Adrenal gland (tissue), 12 donors: ENCODE data around the gene KCNA2. TPM values are rescaled to one million over a fixed set of nuclear protein-coding genes. Genes with fewer than 3 reads are reported as not detected.

Experiments
- DNase-seq, 7 donors: peaks; one replicate each; pipeline ENCODE4 v3.0.0-alpha.2; 2019 to 2020
- H3K27ac ChIP-seq, 5 donors: fragments of 200-600 bp; sonication (generic) in 4 of 5; 1 replicate in 3 of 5; 2 replicates in 2 of 5; pipeline versions ENCODE4 v1.5.1 to v1.8.0; 2016 to 2020; ENCODE audit warnings: mild to moderate bottlenecking in 1 of 5
- H3K27me3 ChIP-seq: fragments of 200-600 bp; 2 replicates; pipeline ENCODE4 v1.8.0; 2021
- H3K36me3 ChIP-seq, 2 donors: fragments of 200-600 bp; replicated peaks in 1 of 2; 1 replicate in 1 of 2; 2 replicates in 1 of 2; pipeline versions ENCODE4 v1.5.1 to v1.8.0; 2018 to 2022
- H3K4me1 ChIP-seq, 2 donors: fragments of 200-600 bp; replicated peaks in 1 of 2; 1 replicate in 1 of 2; 2 replicates in 1 of 2; pipeline versions ENCODE4 v1.5.1 to v1.8.0; 2018 to 2021
- H3K4me3 ChIP-seq, 4 donors: fragments of 200-600 bp; sonication (generic) in 3 of 4; one replicate each; pipeline ENCODE4 v1.5.1; 2016 to 2018
- H3K9me3 ChIP-seq, 3 donors: fragments of 200-600 bp; sonication (generic) in 1 of 3; replicated peaks in 1 of 3; 1 replicate in 2 of 3; 2 replicates in 1 of 3; pipeline versions ENCODE4 v1.5.1 to v1.8.0; 2016 to 2021
- POLR2A ChIP-seq, 2 donors: fragments of 450-650 bp; IDR thresholded peaks; one replicate each; pipeline ENCODE4 v1.6.1; 2017; ENCODE audit warnings: antibody characterized with exemption in 2 of 2, mild to moderate bottlenecking in 2 of 2, moderate library complexity in 1 of 2
- WGBS, 4 donors: extraction: QIAGEN DNeasy Blood & Tissue Kit in 2 of 4; methylation state at CpG; one replicate each; pipeline versions ENCODE4 v1.1.5 to v1.1.7; 2013 to 2017; 5-methylcytosine and 5-hydroxymethylcytosine counted together
- intact Hi-C, 2 donors: fragments of 100-400 bp; cut with DNase I; formaldehyde crosslinking; loops; one replicate each; pipeline versions ENCODE4 v1.14.1 to v1.15.0; 2022 to 2023
- polyA plus RNA-seq, 3 donors: library from polyadenylated mRNA; stranded (reverse); fragments of 200-250 nt in 2 of 3; fragments of 350-450 nt in 1 of 3; fragmentation: Illumina TruSeq in 1 of 3; extraction: RNeasy Lipid Tissue Mini Kit (QIAGEN cat#74804) in 1 of 3; gene quantifications; one replicate each; pipeline ENCODE4 v1.2.3, GENCODE V29; 2013 to 2014
- total RNA-seq, 9 donors: library from RNA; depleted of rRNA in 4 of 9; stranded (reverse); fragments of >200 nt in 4 of 9; fragments of 120-200 nt in 1 of 9; fragmentation: NEBNext Ultra II Directional in 1 of 9; extraction: Animal tissue kit (Norgen Biotek cat#: 25700) in 1 of 9; gene quantifications; one replicate each; pipeline versions ENCODE4 v1.1.0 to v1.2.4, GENCODE V29; 2013 to 2023
- TF ChIP-seq, protein P1 (sequence below), 6 experiments: fragments of 450-650 bp in 4 of 6; fragments of 200-600 bp in 2 of 6; sonication (generic) in 1 of 6; IDR thresholded peaks; 1 replicate in 5 of 6; 2 replicates in 1 of 6; pipeline versions ENCODE4 v1.5.1 to v1.8.0; 2016 to 2021; ENCODE audit warnings: antibody characterized with exemption in 6 of 6, mild to moderate bottlenecking in 2 of 6, moderate library complexity in 1 of 6
- donor health status: healthy with polysubstance abuse.
- donor health status: Bipolar disorder and iron deficiency.
- donor health status: DM: yes; HTN: yes; CAD: no.
- donor health status: DM: no; HTN: no; CAD: no.
- donor health status: DM: no; HTN: no; CAD: no.
- donor health status: DM: yes; HTN: yes; CAD: no.

The KCNA2 gene
- total and polyA plus RNA-seq, 12 donors, result 0.06 to 16.9 (median 0.38) TPM; not detected in 1

DNA sequence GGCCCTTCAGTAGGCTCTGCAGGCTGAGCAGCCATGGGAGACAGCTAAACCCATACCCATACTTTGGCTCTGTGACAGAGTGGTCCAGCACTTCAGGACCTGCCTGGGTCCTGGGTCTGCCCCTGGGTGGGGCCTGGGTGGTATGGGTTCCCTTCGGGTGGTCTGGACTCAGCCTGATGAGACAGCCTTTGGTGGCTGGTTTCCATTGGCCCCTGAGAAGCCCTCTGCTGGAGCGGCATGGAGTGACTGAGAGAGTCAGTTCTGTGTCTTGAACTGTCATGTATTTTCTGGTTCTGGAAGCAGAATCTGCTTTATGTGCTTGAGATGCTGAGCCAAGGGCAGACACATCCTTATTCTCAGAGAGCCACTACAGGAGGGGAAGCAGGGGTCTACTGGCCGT lies 31.3 kb upstream of the KCNA2 start:
- H3K9me3 ChIP-seq, result no peaks in the 10 kb centered on the region
- no peaks in the 10 kb centered on the region for H3K36me3 ChIP-seq
- DNase-seq, result no peak
- TF ChIP-seq POLR2A (IDR thresholded peaks at IDR 0.05), result no peak
- TF ChIP-seq, protein P1, sequence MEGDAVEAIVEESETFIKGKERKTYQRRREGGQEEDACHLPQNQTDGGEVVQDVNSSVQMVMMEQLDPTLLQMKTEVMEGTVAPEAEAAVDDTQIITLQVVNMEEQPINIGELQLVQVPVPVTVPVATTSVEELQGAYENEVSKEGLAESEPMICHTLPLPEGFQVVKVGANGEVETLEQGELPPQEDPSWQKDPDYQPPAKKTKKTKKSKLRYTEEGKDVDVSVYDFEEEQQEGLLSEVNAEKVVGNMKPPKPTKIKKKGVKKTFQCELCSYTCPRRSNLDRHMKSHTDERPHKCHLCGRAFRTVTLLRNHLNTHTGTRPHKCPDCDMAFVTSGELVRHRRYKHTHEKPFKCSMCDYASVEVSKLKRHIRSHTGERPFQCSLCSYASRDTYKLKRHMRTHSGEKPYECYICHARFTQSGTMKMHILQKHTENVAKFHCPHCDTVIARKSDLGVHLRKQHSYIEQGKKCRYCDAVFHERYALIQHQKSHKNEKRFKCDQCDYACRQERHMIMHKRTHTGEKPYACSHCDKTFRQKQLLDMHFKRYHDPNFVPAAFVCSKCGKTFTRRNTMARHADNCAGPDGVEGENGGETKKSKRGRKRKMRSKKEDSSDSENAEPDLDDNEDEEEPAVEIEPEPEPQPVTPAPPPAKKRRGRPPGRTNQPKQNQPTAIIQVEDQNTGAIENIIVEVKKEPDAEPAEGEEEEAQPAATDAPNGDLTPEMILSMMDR (IDR thresholded peaks at IDR 0.05), result no peak
- no peaks in the 10 kb centered on the region for H3K27me3 ChIP-seq
- intact Hi-C loops, result no loop called here
- no peaks in the 10 kb centered on the region for H3K4me1 ChIP-seq
- 64 to 83% (median 72%) methylated on average over 2 to 3 of the region's 3 CpGs for WGBS, 4 donors
- H3K4me3 ChIP-seq, result no peak overlapping the region
- no peak overlapping the region for H3K27ac ChIP-seq

DNA sequence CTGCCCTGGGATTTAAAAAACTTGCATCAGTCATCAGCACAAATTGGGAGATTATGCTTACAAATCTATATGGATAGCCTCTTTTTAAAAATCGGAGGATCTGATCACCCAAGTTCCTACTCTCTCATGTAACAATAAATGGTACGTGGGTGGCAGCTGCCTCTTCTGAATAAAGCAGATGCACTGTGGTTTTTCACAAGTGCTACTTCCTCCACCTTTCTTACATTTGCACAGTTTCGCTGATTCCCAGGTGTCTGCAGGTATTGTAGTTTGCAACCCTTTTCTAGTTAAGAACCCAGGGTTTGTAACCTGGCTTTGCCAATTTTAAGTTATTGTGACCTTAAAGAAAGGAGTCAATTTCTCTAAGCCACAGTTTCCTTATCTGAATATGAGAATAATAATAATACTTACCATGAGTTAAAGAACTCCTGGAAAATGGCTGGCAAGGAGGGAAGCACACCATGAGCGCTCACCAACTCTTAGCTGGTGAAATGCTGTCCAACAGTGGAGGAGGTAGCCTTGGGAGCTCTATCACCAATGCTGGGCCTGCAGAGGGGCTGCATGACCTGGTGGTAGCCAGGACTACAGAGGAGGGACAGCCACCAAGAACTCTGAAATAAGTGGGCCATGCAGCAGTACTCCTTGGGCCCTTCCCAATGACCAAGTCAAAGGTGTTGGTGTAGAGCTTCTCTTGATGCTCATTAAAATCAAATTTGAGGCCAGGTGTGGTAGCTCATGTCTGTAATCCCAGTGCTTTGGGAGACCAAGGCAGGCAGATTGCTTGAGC lies 30.2 kb upstream of the KCNA2 start:
- TF ChIP-seq, protein P1 (IDR thresholded peaks at IDR 0.05), result no peak
- TF ChIP-seq POLR2A (IDR thresholded peaks at IDR 0.05), result no peak
- no peak for DNase-seq
- Histone ChIP-seq H3K4me3 (no peak overlapping the region), H3K9me3 (no peaks in the 10 kb centered on the region), H3K4me1 (no peaks in the 10 kb centered on the region), H3K27me3 (peaks cover 3% of the 10 kb centered on the region), H3K27ac (no peak overlapping the region), H3K36me3 (no peaks in the 10 kb centered on the region)
- intact Hi-C loops, result no loop called here
- WGBS, 4 donors, result 79 to 86% (median 84%) methylated on average over 4 of the region's 4 CpGs

GRCh38 chr1:110635434-110635833 lies 29.3 kb upstream of the KCNA2 start:
- 92 to 100% (median 95%) methylated on average over 2 of the region's 2 CpGs for WGBS, 4 donors
- no peak overlapping the region for H3K27ac ChIP-seq
- intact Hi-C loops, result no loop called here

GRCh38 chr1:110634455-110635311 lies 28.5 kb upstream of the KCNA2 start:
- Histone ChIP-seq H3K27me3 (peaks cover 7% of the 10 kb centered on the region), H3K27ac (no peak overlapping the region), H3K4me1 (no peaks in the 10 kb centered on the region), H3K36me3 (no peaks in the 10 kb centered on the region), H3K4me3 (no peak overlapping the region), H3K9me3 (no peaks in the 10 kb centered on the region)
- intact Hi-C loops, result loop anchor here (5.0 kb wide), 2 partner anchors 143 to 148 kb away; no protein-coding TSS in a partner anchor
- peak; percentile 67 to 90 (median 85) for DNase-seq
- WGBS, 4 donors, result 22 to 48% (median 40%) methylated on average over 6 to 7 of the region's 7 CpGs
- TF ChIP-seq, protein P1 (IDR thresholded peaks at IDR 0.05), result peak in 1 of 6 experiments; percentile 18
- no peak for TF ChIP-seq POLR2A (IDR thresholded peaks at IDR 0.05)

More at GRCh38 chr1:110635434-110635833, 29.3 kb upstream of the KCNA2 start:
- TF ChIP-seq, protein P1 (IDR thresholded peaks at IDR 0.05), result no peak
- no peak for TF ChIP-seq POLR2A (IDR thresholded peaks at IDR 0.05)
- H3K27me3 ChIP-seq, result peaks cover 7% of the 10 kb centered on the region
- H3K9me3 ChIP-seq, result no peaks in the 10 kb centered on the region
- H3K36me3 ChIP-seq, result no peaks in the 10 kb centered on the region
- H3K4me3 ChIP-seq, result no peak overlapping the region
- DNase-seq, result no peak
- no peaks in the 10 kb centered on the region for H3K4me1 ChIP-seq
